Measurements from ENCODE around the gene GALR2.
"Not testable (repeated sequence)": the region's sequence is repeated elsewhere in the genome, so short reads cannot be mapped to it uniquely, and the experiment has no call there.

Gene GALR2

DNA sequence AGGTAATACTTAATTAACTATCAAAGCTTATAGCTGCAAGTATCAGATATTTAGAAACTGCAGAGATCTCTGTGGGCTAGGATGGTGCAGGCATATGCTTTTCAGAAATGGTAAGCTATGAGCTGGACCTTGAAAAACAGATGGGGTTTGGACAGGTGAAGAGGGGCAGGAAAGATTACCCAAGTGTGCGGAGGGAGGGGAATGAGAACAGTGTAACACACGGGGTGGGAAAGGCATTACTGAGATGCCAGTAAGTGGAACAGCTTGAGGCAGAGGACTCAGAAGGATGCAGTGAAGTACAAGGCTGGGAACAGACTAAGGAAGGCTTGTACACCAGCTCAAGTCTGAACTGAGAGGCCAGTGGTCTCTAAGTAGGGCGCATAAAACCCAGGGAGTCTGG is 25.3 kb upstream of the GALR2 start:
- H3K4me3 ChIP-seq (ENCODE audit: low read length): no peak overlapping the region
- DNase-seq (ENCODE audit: low read depth, low spot score): no peak

DNA sequence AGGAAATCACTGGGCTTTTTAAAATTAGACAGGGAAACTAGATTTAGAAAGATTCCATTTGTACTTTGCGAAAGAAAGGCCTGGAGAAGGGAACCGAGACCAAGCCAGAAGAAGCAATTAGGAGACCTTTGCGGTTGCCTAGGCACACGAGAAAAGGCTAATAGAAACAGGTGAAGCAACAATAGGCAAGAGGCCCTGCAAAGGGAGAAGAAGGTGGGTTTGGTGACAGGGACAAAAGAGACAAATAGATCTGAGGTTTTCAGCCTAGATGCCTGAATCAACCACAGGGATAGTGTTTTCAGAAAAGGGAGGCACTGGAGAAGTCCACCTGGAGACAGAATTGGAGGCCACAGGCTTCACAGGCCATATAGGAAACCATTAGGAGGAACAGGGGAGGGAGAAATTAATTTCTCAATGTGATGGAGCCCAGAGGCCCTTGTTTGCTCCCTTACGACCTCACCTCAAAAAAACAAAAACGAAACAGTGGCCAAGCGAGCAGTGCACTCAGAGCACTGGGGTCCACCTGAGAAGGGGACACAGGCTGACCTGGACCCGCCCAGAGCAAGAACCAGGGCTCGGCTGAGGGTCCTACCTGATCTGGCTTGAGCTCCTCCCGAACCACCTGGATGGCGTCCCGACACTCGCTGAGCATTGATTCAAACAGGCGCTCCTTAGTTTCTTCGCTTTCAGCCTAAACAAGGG is 24.6 kb upstream of the GALR2 start:
- no peak for DNase-seq (ENCODE audit: low read depth, low spot score)
- H3K4me3 ChIP-seq (ENCODE audit: low read length): no peak overlapping the region

DNA sequence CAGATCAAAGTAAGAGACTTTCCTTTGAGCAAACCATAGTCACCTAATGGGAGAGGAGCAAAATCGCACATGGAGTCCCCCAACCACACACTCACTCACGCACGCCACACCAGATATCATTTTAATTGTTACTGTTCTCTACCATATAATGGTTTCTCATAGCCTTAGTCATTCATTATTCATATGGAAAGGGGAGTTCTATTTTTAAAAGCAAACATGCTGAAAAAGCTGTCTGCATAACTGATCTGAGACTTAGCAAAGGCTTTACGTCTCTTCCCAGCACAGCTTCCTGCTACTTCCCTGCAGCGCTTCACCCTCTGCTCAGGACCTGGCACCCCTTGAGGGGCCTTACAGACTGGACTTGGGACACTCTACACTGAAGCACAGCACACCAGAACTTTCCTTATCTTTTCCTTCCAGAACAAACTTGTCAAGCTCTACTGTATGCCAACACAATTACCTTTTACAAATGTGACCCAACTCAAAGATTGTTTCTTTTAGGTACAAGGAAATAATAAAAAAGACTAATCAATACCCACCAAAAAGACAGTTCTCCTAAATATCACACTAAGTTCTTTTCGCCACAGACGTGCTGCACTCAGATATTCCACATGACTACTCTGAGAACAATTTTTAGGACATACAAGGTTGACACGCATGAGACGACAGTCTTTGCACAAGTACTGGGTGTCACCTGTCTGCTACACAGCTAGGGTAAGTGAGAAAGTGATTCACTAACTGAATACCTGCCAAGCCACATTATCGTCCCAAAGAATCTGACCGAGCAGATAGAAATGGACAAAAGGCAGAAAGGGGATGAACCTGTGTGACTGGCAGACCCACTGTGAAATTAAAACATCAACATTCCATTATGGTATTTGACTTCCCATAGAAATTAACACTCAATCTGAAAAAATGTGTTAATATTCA is 23.8 kb upstream of the GALR2 start:
- H3K4me3 ChIP-seq (ENCODE audit: low read length): no peak overlapping the region
- DNase-seq (ENCODE audit: low read depth, low spot score): no peak

DNA sequence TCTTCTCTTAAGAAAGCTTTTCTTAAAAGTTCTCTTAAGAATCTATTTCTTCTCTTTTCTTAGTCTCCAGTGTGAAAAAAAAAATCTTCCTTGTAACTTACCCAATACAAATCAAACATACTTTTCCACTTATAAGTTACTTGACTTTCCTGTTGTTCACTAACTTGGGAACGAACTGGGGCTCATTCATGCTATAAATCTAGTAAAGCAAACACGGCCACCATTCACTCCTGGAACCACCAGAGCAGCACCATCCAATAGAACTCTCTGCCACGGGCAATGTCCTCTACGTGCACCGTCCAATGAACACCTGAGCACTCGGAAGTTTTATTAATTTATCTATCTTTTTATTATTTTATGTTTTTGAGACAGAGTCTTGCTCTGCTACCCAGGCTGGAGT is 23.0 kb upstream of the GALR2 start:
- no peak for DNase-seq (ENCODE audit: low read depth, low spot score)
- H3K4me3 ChIP-seq (ENCODE audit: low read length): no peak overlapping the region

DNA sequence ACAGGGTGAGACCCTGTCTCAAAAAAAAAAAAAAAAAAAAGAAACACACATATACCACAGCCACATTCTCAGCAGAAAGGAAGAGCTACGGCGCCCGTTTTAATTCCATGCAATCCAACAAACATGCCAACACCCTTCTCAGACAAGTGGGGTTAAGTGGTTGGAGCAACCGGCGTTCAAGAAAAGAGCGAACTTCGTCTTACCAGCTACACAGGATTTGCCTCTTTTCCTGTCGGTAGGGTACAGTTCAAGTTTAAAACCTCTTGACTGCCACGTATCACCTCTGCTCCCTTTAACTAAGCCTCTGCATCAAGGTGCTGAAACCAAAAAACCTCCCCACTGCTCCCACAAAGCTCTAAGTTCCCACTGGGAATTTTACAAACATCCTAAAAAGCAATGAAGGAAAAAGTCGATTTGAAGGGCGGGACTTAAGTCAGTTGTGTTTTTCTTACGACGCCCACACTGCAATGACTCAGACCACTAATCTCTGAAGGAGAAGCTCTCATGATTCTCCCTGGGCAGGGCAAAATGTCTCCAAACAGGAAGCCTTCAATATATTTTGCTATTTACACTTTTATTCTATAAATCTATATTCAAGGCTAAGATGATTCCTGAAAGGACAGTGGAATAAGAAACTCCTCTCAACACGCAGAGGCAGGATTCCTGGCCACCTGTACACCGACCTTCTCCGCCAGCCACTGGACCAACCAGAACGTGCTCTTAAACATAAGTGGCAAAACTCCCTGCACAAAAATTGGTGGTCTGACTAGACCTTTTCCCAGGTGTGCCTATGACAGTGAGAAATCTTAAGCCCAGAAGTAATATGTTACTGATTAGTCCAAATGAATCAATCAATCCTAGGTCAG is 21.1 kb upstream of the GALR2 start:
- no peak overlapping the region for H3K4me3 ChIP-seq (ENCODE audit: low read length)
- no peak for DNase-seq (ENCODE audit: low read depth, low spot score)

DNA sequence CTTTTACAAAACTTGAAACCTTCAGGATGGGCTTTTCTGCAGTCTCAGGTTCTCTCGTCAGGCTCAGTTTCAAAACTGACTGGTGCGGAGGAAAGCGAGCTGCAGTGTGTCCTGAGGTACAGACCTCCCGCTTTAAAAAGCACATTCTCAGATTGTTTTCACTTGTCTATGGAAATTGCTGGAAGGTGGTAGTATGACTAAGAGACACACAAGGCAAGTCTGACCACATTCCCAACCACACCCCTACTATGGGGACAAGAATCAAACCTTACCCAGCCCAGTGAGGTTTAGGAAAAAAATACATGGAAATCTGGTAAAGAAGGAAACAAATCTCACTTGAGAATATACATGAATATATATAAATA is 20.5 kb upstream of the GALR2 start:
- no peak for DNase-seq (ENCODE audit: low read depth, low spot score)
- H3K4me3 ChIP-seq (ENCODE audit: low read length): no peak overlapping the region

DNA sequence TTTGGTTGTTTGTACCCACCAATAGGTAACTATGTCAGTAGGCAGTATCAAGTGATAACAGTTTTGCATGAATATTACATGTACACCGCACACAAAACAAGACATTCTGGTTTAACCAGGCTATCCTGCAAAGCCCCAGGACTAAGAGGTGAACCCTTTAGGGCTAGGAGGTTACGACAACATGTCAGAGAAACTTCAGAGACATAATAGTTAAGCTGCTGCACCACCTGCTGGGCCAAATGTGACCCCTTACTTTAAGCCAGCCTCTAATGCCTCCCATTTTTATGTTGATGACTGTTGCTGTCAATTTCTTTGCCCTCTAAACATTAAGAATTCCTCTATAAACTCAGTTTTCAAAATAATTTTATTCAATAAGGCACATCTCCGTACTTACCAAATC is 17.7 kb upstream of the GALR2 start:
- no peak overlapping the region for H3K4me3 ChIP-seq (ENCODE audit: low read length)
- no peak for DNase-seq (ENCODE audit: low read depth, low spot score)

DNA sequence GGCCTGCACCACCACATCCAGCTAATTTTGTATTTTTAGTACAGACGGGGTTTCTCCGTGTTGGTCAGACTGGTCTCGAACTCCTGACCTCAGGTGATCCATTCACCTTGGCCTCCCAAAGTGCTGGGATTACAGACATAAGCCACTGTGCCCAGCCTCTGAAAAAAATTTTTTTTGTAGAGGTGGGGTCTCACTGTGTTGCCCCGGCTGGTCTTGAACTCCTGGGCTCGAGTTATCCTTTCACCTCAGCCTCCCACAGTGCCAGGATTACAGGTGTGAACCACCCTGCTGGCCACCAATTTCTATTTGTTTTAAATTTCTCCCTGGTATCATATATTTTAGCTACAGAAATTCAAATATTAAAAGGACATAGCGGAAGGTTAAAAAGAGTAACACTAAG is 16.3 kb upstream of the GALR2 start:
- not testable (repeated sequence) for H3K4me3 ChIP-seq (ENCODE audit: low read length); DNase-seq (ENCODE audit: low read depth, low spot score)

DNA sequence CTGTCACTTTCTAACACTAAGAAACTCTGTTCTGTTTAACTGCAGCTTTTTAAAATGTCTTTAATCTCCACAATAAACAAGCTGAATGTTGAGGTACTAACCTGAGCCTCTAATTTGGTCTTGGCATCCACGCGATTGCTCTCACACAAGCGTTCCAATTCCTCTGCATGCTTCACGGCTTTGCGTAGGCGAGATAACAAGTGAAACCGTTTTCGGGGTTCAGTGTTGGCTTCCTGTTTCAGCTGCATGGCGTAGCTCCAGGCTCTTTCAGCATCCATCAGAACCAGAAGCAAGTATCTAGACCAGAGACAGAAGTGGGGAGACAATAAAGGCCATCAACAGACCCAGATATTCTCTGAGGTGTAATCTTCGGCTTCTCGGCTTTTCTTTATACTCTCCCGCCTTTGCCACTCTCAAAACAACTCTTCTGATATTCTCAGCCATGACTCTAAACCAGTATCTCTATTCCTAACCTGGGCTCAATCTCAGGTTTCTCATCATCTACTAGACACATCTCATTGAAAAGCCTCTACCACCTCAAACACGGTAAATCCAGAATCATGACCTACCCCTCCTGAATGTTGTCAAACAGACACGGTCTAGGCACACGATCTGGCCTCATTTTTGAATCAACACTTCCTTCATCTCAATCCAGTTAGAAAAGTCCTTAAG is 10.6 kb upstream of the GALR2 start:
- DNase-seq (ENCODE audit: low read depth, low spot score): no peak
- H3K4me3 ChIP-seq (ENCODE audit: low read length): no peak overlapping the region

DNA sequence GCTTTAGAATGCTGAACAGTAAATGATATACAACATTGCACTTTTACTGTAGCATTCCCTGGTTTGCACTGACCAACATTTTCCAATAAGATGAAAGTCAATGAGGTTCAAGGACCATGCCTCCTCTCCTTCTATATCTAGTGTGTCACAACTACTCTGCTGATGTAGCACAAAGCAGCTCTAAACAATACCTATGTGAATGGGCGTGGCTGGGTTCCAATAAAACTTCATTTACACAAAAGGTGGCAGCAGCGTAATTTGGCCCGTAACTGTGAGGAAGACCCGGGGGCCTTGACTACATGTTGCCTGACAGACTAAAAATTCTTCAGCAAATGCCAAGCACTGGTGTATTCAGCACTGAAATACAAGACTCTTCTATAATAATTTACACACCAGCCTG is 8.8 kb upstream of the GALR2 start:
- no peak for DNase-seq (ENCODE audit: low read depth, low spot score)
- no peak overlapping the region for H3K4me3 ChIP-seq (ENCODE audit: low read length)

DNA sequence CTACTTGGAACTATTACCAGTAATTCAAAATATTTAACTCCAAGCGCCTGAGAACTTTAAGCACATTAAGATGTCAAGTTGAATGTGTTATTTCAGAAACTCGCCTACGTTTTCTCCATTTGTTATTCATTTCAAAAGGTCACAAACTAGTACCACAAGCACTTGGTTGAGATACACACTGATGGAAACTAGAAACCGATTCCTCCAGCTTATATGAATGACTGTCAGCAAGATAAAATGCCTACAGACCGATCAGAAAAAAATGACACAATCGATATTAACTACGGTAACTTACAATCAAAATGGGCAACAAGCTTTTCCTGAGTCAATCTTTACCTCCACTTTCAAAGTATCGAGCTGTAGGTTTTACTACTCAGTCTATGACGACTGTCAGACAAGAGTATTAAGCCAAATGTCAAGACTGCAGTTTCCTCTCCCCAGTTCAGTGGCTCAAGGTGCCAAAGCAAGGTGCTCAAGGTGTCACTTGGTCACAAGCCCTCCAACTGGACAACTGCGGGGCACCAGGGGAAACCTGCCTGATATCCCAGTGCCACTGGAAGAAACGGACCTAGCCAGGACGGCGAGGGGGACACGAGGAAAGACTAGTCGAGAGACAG is 2.9 kb upstream of the GALR2 start:
- peak overlapping the region; percentile 69 for H3K4me3 ChIP-seq (ENCODE audit: low read length)
- no peak for DNase-seq (ENCODE audit: low read depth, low spot score)

DNA sequence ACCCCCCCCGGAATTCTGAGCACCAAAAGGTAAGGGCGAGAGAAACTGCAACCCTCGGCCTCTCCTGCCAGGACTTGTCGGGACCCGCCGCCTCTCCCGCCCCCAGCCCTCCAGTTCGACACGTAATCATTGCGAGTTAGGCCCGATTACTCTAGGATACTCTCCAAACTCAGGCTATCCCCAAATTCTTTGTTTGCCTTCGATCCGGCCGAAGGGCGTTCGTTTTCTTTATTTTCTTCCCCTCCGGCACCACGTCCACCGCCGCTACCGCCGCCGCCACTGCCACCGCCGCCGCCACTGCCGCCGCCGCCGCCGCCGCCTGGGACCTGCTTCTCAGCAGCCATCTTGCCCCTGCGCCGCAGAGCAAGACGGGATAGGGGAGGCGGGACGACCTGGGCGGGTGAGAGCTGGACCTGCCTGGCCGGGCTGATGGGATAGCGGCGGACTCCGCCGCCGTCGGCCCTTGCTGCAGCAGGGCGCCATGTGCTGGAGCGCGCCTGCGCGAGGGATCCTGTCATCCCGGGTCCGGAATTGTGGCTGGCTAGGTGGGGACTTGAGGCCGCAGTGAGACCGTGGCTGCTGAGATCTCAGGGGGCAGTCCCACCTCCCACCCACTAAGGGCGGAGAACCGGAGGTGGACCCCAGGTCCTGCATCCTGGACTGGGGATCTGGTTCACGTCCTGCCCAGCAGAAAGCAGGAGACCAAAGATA is 2.3 kb upstream of the GALR2 start, which contains the start of gene SRP68:
Gene SRP68, minus strand, starts transcription at position 370 of the 711 bp plus-strand sequence. Its CDS starts 26 bp downstream, at position 344.
- peak; percentile 83 for DNase-seq (ENCODE audit: low read depth, low spot score)
- peak within 1 kb of the TSS; percentile 69 for H3K4me3 ChIP-seq (ENCODE audit: low read length)

DNA sequence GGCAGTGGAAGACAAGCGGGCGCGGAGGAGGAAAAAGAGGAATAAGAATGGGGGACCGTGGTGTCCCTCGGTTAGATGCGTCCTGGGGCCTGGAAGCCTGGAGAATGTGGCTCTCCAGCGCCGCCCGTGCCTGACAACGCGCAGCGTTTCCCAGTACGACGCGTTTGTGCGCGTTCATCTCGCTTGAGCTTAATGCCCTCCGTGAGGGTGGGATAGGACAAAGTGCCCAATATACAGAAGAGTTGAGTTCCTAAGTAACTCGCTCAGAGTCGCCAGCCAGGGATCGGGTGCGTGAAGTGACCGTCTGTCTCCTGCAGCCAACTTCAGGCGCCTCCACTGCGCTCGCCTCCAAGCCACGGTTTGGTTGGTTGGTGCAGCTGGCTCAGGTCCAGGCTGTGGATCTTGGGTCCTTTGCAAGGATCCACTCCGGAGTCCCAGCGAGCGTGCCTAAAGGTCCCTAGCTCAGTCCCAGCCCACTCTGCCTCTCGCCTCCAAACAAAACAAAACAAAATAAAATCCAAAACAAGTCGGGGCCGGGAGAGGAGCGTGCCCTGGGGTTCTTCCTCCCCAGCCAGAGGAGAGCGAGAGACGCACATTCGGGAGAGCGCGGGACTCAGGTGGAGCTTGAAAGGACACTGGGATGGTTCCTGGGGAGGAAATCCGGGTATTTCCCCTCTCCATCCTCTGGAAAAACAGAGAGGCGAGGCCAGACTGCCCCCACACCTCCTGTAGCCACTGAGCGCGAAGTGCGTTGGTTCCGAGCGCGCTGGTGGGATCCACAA is 974 bp downstream of the GALR2 start:
- H3K4me3 ChIP-seq (ENCODE audit: low read length): no peak overlapping the region
- no peak for DNase-seq (ENCODE audit: low read depth, low spot score)

DNA sequence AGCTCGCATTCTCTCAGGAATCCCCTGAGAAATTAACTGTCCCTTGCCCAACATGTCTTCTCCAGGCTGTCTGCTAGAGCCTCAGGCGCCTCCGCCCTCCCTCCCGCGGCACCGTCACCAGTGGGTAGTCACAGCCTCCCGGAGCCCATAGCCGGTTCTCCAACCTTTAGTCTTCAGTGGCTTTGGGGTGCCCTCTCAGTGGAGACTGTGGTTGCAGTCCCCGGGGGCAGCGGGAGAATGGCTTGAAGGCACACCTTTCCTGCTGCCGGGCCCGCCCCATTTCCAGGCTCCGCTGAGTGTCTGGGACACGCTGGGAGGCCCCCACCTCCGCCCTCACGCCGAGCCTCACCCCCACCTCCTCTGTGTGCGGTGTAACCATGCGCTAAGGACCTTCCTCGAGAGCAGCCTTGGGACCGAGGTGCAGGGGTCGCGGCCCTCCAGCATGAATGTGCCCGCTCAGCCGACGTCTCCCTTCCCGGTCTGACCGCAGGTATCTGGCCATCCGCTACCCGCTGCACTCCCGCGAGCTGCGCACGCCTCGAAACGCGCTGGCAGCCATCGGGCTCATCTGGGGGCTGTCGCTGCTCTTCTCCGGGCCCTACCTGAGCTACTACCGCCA is 1.7 kb downstream of the GALR2 start:
- DNase-seq (ENCODE audit: low read depth, low spot score): no peak
- no peak overlapping the region for H3K4me3 ChIP-seq (ENCODE audit: low read length)

DNA sequence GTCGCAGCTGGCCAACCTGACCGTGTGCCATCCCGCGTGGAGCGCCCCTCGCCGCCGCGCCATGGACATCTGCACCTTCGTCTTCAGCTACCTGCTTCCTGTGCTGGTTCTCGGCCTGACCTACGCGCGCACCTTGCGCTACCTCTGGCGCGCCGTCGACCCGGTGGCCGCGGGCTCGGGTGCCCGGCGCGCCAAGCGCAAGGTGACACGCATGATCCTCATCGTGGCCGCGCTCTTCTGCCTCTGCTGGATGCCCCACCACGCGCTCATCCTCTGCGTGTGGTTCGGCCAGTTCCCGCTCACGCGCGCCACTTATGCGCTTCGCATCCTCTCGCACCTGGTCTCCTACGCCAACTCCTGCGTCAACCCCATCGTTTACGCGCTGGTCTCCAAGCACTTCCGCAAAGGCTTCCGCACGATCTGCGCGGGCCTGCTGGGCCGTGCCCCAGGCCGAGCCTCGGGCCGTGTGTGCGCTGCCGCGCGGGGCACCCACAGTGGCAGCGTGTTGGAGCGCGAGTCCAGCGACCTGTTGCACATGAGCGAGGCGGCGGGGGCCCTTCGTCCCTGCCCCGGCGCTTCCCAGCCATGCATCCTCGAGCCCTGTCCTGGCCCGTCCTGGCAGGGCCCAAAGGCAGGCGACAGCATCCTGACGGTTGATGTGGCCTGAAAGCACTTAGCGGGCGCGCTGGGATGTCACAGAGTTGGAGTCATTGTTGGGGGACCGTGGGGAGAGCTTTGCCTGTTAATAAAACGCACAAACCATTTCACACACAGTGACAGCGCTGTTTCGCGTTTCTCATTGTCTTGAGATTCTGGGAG is 2.4 kb downstream of the GALR2 start:
- no peak for DNase-seq (ENCODE audit: low read depth, low spot score)
- no peak overlapping the region for H3K4me3 ChIP-seq (ENCODE audit: low read length)

DNA sequence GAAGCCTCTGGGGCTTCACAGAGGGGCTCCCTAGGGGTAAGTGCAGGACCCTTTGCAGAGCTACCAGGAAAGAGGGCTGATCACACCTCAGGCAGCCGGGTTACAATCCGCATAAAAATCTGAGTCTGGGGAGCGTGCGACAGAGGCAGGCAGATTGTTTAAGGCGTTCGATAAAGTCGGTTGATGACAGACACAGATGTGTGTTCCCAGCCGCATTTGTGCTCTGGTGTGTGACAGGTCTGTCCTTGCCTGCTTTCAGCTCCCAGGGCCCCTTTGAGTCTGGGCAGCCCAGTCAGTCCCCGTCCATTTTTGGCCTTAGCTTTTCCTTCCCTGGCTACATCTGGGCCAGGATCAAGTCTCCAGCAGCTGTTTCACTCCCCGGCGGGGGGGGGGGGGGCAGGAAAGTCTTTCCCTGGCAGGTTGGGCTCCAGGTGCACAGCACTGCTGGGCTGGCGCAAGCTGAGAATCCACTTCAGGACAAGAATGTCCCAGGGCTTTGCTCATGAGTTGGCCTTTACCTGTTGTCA is 3.1 kb downstream of the GALR2 start:
- H3K4me3 ChIP-seq (ENCODE audit: low read length): no peak overlapping the region

More for the DNA sequence above, 3.1 kb downstream of the GALR2 start:
- no peak for DNase-seq (ENCODE audit: low read depth, low spot score)
